GM06990 (cell line): ENCODE measurements around the gene SLC4A5.
"Not testable (repeated sequence)": the region's sequence is repeated elsewhere in the genome, so short reads cannot be mapped to it uniquely, and the experiment has no call there.

Experiments
- DNase-seq: peaks from one replicate; pipeline ENCODE4 v3.0.0-alpha.2; 2011; ENCODE audit not compliant: insufficient read length; ENCODE audit errors: extremely low read depth
- H3K27me3 ChIP-seq: replicated peaks from 2 replicates; pipeline ENCODE4 v1.6.0; 2011; ENCODE audit warnings: low read length; ENCODE audit not compliant: control insufficient read depth, insufficient read depth
- H3K36me3 ChIP-seq: 2 replicates; pipeline ENCODE4 v1.5.1; 2011; ENCODE audit warnings: low read length; ENCODE audit not compliant: control insufficient read depth, insufficient read depth
- H3K4me3 ChIP-seq: replicated peaks from 2 replicates; pipeline ENCODE4 v1.5.1; 2011; ENCODE audit warnings: low read depth, mild to moderate bottlenecking, control low read depth, low read length
- TF ChIP-seq, protein P1 (sequence below): IDR thresholded peaks from 2 replicates; pipeline ENCODE4 v1.5.1; 2011; ENCODE audit warnings: low read length, control low read depth, mild to moderate bottlenecking, inconsistent platforms; ENCODE audit not compliant: insufficient read depth, poor library complexity, severe bottlenecking

Gene SLC4A5

DNA sequence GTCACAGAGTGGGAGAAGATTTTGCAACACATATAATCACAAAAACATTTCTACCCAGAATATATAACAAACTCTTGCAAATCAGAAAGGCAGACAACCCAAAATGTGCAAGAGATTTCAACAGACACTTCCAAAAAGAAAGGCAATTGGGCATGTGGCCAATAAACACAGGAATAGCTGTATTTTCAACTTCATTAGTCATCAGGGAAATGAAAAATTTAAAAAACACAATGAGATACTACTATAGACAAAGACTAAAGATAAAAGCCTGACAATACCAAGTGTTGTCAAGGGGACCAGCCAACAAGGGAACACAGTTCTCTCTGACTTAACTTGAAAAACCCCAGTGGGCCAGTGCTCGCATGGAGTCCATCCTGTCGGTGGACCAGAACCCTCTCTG lies 104.3 kb downstream of the SLC4A5 start:
- DNase-seq = no peak
- Histone ChIP-seq H3K36me3 (no peaks in the 10 kb centered on the region), H3K27me3 (no peaks in the 10 kb centered on the region), H3K4me3 (no peak overlapping the region)
- TF ChIP-seq, protein P1, sequence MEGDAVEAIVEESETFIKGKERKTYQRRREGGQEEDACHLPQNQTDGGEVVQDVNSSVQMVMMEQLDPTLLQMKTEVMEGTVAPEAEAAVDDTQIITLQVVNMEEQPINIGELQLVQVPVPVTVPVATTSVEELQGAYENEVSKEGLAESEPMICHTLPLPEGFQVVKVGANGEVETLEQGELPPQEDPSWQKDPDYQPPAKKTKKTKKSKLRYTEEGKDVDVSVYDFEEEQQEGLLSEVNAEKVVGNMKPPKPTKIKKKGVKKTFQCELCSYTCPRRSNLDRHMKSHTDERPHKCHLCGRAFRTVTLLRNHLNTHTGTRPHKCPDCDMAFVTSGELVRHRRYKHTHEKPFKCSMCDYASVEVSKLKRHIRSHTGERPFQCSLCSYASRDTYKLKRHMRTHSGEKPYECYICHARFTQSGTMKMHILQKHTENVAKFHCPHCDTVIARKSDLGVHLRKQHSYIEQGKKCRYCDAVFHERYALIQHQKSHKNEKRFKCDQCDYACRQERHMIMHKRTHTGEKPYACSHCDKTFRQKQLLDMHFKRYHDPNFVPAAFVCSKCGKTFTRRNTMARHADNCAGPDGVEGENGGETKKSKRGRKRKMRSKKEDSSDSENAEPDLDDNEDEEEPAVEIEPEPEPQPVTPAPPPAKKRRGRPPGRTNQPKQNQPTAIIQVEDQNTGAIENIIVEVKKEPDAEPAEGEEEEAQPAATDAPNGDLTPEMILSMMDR = no peak

DNA sequence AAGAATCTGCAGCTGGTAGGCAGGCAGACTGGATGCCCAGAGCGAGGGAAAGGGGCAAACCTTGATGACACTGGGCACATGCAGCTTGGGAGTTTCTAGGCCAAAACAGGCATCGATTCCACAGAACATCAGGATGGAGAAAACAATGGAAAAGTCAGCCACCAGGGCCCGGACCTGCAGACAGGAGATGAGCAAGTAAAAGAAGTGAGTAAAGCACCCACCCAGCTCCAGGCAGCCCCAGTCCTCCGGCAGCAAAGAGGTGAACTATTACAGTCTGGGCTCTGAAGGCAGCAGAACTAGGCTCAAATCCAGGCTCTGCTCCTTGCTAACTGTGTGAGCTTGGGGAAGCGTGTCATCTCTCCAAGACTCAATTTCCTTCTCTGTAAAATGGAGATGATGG lies 108.2 kb downstream of the SLC4A5 start:
- Histone ChIP-seq H3K4me3 (no peak overlapping the region), H3K27me3 (no peaks in the 10 kb centered on the region), H3K36me3 (no peaks in the 10 kb centered on the region)
- DNase-seq = no peak
- TF ChIP-seq, protein P1 = no peak

DNA sequence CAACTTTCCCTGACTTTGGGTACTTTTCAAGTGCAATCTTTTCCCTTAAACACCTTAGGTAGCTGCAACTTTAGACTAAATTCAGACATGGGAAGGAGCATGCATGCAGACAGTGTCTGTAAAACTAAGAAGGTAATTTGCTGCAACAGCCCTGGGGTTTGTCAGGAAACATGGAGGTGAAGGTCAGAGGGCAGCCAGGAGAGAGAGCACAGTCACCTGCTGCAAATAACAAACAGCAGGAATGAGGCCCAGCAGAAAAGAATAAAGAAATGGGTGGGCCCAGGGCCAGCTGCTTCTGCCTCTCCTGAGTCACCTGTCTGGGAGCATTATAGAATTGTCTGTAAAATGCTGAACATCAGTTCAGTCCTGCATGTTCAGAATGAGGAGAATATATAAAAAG lies 109.6 kb downstream of the SLC4A5 start:
- Histone ChIP-seq H3K27me3 (no peaks in the 10 kb centered on the region), H3K36me3 (no peaks in the 10 kb centered on the region), H3K4me3 (no peak overlapping the region)
- TF ChIP-seq, protein P1 = no peak
- no peak for DNase-seq

DNA sequence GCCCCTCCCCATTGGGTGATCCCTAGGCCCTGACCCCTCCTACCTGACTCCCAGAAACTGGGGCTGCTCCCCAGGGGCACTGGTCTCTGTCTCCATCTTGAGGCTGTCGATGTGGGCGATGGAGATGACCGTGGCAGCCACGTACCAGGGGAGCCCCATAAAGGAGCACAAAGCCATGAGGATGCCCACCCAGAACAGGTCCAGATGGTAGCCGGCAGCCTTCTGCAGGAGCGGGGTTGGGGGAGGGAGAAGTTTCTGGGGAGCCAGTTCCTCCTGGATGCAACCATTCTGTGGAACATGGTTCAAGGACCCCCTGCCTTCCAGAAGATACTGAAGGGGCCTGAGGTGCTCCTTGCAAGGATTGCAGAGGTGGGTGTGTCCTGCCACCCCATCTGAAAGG lies 110.8 kb downstream of the SLC4A5 start:
- no peaks in the 10 kb centered on the region for H3K27me3 ChIP-seq
- no peaks in the 10 kb centered on the region for H3K36me3 ChIP-seq
- TF ChIP-seq, protein P1 = no peak
- H3K4me3 ChIP-seq = no peak overlapping the region
- no peak for DNase-seq

DNA sequence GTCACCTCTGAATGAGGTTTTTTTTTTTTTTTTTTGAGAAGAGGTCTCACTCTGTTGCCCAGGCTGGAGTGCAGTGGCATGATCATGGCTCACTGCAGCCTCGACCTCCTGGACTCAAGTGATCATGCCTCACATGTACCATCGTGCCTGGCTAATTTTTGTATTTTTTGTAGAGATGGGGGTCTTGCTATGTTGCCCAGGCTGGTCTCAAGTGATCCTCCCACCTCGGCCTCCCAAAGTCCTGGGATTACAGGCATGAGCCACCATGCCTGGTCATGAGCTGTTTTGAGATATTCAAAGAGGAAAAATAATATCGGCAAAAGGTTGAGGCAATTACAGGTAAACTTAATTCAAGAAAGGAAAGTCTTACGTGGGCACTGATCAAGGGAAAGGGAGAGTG lies 113.4 kb downstream of the SLC4A5 start:
- not testable (repeated sequence) for H3K27me3 ChIP-seq, DNase-seq, H3K4me3 ChIP-seq, H3K36me3 ChIP-seq

DNA sequence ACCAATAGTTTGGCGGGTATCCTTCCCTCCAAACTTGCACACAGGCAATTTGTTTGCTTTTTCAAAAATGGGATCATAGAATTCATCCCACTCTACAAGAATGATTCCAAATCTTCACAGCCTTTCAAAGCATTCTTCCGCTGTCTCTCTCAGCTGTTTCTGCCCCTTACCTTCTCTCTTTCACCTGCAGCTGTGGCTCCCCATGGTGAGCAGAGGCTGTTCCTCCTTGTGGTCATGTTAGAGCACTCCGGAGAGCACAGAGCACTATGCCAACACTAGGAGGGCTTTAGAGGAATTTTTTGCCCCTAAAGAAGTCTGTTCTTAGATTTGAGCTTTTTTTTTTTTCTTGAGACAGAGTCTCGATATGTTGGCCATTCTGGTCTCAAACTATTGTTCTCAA lies 114.4 kb downstream of the SLC4A5 start:
- no peak for DNase-seq
- TF ChIP-seq, protein P1 = no peak
- Histone ChIP-seq H3K36me3 (no peaks in the 10 kb centered on the region), H3K27me3 (no peaks in the 10 kb centered on the region), H3K4me3 (no peak overlapping the region)
